Retinal pigment epithelial cell (primary cell): Measurements from ENCODE around the gene LIMCH1.

Experiments used
- DNase-seq: peaks from one replicate; pipeline ENCODE4 v3.0.0-alpha.2; 2010; ENCODE audit warnings: low read depth
- H3K4me3 ChIP-seq: 2 replicates; pipeline ENCODE4 v1.5.1; 2011; ENCODE audit warnings: mild to moderate bottlenecking, low read length, control low read depth, moderate library complexity
- TF ChIP-seq, protein P1 (sequence below): conservative IDR thresholded peaks from 2 replicates; pipeline ENCODE4 v1.5.1; 2011; ENCODE audit warnings: low read depth, low read length, control low read depth, inconsistent platforms

Gene LIMCH1

DNA sequence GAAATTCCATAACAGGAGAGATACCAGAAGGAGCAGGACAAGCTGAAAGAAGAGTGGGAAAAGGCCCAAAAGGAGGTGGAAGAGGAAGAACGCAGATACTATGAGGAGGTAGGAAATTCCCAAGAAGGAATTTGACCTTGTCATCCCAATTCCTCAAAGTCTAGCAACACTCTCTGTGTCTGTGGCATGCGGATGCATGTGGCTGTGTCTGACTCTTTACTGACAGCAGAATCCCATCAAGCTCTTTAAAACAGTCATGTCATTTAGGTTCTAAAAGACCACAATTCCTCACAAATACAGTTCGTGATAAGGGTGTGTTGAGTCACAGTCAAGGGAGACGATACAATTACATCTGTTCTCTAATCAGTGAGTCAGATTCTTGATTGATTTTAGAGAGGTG is 142.0 kb downstream of the LIMCH1 start:
- no peak overlapping the region for H3K4me3 ChIP-seq
- DNase-seq: no peak
- TF ChIP-seq, protein P1, sequence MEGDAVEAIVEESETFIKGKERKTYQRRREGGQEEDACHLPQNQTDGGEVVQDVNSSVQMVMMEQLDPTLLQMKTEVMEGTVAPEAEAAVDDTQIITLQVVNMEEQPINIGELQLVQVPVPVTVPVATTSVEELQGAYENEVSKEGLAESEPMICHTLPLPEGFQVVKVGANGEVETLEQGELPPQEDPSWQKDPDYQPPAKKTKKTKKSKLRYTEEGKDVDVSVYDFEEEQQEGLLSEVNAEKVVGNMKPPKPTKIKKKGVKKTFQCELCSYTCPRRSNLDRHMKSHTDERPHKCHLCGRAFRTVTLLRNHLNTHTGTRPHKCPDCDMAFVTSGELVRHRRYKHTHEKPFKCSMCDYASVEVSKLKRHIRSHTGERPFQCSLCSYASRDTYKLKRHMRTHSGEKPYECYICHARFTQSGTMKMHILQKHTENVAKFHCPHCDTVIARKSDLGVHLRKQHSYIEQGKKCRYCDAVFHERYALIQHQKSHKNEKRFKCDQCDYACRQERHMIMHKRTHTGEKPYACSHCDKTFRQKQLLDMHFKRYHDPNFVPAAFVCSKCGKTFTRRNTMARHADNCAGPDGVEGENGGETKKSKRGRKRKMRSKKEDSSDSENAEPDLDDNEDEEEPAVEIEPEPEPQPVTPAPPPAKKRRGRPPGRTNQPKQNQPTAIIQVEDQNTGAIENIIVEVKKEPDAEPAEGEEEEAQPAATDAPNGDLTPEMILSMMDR: no peak

DNA sequence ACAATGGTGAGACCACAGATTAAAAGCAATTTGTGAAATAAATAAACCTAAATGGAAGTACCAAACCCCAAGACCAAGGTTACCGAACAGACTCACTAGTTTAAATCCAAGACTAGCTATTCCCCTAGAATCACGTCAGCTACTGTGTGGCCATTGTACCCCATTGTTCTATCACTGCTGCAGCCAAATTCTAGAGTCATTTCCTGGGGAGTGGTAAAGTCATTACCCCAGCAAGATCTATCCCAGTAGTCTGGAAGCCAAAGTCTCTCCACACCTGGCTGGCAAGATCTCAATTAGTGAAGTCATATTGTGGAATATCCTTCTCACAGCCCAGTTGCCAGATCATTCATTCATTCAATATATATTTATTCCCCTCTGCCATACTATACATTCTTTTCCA is 143.1 kb downstream of the LIMCH1 start:
- H3K4me3 ChIP-seq: no peak overlapping the region
- TF ChIP-seq, protein P1: no peak
- DNase-seq: no peak

DNA sequence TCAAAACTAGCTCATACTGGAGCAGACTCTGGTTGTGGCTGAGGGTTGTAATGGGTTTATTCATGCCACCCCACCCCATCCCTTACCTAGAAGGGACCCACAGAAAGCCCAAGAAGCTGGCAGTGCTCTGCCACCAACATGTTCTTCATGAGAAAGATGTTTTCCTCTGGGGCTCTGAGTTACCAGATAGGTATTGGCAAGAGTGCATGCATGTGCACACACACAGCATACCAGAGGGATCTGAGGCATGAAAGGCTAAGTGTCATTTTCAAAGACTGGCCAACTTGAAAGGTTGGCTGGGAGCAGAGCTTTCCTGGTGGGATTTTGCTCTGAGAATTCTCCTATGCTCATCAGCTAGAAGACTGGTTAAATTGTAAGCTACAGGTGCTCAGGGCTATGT is 145.4 kb downstream of the LIMCH1 start:
- TF ChIP-seq, protein P1: no peak
- DNase-seq: no peak
- no peak overlapping the region for H3K4me3 ChIP-seq

DNA sequence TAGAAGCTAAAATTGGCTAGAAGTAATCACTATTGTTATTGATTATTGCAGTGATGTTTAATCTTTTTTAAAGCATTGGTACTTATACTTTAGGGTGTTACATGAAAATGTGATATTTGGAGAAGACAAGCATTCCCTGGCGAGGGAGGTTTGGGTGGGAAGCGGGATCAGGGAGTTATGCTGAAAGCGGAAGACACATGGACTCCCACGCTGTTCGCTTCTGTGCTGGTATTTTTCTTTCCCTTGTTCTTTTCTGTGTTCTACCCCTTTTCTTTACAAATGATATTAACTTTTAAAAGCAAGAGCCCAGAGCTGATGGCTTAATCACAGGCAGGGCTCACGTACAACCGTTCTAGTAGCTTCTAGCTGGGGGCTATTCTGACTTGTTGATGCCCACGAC is 148.9 kb downstream of the LIMCH1 start:
- no peak for DNase-seq
- no peak overlapping the region for H3K4me3 ChIP-seq
- TF ChIP-seq, protein P1: no peak

DNA sequence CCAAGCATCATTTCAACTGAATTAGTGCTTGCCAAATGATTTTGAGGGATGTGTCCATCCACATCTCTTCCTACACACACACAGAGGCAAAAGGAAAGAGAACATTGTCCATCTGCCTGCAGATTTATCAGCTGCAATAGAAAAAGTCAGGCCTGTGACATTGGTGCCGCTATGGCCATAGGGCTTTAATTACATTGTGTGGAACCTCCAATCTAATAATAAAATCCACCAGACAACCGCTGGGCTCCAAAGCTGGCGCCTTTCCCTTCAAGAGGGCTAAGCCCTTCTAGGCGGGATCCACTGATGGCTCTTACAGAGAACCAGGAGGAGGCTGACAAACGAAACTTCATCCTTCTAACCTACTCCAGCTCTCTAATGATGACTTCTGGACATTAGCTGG is 150.0 kb downstream of the LIMCH1 start:
- TF ChIP-seq, protein P1: no peak
- no peak overlapping the region for H3K4me3 ChIP-seq
- DNase-seq: no peak

DNA sequence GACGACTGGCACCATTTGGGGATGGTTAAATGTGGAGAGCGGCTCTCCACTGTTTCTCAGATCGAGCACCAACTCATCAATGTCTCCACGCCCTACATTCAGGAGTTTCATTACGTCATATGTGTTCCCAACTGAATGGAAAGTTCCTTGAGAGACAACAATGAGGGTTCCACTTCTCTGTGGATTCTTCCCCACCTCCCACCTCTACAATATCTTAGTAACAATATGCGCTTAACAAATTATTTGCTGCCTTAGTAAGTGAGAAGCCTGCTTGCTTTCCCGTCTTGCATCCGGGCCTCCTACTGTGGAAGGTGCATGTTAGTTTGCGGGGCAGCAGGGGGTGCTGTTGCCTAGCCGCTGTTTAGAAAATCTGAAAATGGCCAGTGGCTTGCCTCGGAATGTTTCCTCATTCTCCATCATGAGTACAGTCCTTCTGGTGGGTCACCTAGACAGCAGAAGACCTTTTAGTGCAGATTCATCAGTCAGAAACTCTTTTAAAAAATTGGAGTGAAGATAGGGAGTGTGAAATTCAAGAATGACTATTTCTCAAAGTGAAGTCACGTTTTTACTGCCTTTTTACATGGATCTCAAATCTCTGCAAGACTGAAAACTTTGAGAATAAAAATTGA is 154.9 kb downstream of the LIMCH1 start:
- no peak overlapping the region for H3K4me3 ChIP-seq
- no peak for DNase-seq
- TF ChIP-seq, protein P1: peak; percentile 86

DNA sequence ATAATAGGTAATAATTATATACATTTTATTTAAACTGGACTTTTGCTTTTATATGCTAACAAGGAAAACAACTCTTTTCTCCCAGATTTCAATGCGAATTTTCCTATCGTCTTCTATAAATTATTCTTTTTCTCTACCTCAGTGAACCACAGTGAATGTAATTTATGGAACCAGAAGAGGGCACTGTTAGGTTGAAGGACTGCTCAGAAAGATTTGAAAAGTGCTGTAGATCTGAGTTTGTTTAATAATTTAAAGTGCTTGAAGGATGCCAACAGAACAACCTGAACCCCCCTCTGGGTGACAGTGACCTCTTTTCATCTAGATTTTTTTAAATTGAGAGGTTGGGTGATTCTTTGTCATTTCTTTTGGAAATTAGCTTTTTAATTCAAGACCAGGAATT is 155.7 kb downstream of the LIMCH1 start:
- no peak overlapping the region for H3K4me3 ChIP-seq
- no peak for DNase-seq

More for the DNA sequence above, 155.7 kb downstream of the LIMCH1 start:
- TF ChIP-seq, protein P1: peak; percentile 55
